NOMO-1 (cell line): ENCODE measurements around the gene MLNR.

Experiments used
- DNase-seq, 2 experiments: peaks; one replicate each; lab custom pipeline; 2025; ENCODE audit not compliant: unreplicated experiment in 2 of 2; lab: John Stamatoyannopoulos, UW

The MLNR gene, protein sequence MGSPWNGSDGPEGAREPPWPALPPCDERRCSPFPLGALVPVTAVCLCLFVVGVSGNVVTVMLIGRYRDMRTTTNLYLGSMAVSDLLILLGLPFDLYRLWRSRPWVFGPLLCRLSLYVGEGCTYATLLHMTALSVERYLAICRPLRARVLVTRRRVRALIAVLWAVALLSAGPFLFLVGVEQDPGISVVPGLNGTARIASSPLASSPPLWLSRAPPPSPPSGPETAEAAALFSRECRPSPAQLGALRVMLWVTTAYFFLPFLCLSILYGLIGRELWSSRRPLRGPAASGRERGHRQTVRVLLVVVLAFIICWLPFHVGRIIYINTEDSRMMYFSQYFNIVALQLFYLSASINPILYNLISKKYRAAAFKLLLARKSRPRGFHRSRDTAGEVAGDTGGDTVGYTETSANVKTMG

DNA sequence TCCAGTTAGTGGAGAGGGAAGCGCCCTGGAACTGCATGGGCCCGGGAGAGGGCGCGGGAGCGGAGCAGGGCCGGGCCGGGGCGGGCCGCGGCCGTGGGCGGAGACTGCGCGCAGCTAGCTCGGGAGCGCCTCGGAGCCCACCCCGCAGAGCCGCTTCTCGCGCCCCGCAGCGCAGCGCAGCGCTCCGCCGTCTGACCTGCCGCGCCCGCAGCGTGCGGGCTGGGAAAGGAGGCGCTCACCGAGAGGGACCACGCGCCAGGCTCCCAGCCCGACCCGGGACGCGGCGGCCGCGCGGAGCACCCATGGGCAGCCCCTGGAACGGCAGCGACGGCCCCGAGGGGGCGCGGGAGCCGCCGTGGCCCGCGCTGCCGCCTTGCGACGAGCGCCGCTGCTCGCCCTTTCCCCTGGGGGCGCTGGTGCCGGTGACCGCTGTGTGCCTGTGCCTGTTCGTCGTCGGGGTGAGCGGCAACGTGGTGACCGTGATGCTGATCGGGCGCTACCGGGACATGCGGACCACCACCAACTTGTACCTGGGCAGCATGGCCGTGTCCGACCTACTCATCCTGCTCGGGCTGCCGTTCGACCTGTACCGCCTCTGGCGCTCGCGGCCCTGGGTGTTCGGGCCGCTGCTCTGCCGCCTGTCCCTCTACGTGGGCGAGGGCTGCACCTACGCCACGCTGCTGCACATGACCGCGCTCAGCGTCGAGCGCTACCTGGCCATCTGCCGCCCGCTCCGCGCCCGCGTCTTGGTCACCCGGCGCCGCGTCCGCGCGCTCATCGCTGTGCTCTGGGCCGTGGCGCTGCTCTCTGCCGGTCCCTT is at the start of gene MLNR:
TSS of gene MLNR (plus strand) at position 303 of the 820 bp plus-strand sequence. CDS start at position 303, 0 bp downstream.
- peak in 1 of 2 experiments; percentile 7 for DNase-seq

DNA sequence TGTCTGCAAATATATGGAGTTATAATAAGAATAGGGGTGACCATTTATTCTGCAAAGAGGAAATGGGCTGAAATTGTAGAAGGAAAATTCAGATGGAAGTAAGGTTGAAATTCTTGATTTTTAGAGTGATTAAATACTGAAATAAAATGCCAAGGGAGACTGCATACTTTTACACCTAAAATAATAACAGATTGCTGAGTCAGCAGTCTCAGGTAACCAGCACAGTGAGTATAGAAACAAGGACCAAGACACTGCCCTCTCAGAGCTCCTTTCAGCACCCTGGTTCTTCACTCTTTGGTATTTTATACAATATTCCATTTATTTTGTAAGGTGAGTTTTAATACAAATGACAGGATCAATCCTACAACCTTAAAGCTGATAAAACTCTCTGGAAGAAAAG is 48.8 kb upstream of the MLNR start:
- DNase-seq: no peak

DNA sequence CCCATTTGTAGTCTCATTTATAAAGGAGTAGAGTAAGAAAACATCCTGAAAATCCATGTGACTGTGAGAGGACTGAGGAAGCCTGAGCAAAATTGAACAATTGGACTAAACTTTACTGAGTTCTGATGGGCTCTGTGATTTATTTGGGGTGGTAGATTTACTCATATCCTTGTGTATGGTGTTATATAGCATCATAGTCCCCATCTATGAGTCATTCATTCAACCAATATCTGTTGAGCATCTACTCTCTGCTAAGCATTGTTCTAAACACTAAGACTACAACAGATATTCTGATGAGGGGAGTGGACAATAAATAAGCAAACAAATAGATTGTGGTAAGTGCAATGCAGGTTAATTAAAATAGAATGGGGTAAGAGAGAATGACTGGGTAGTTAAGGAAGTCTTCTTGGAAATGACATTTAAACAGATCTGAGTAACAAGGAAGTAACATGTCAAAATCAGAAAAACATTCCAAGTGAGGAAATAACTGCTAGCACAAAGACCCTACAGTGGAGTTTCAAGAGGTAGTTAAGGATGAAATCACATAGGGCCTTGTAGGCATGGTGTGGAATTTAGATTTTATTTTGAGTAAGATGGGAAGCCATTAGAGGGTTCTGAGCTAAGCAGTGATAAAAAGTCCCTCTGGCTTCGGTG is 36.3 kb upstream of the MLNR start:
- DNase-seq: no peak

DNA sequence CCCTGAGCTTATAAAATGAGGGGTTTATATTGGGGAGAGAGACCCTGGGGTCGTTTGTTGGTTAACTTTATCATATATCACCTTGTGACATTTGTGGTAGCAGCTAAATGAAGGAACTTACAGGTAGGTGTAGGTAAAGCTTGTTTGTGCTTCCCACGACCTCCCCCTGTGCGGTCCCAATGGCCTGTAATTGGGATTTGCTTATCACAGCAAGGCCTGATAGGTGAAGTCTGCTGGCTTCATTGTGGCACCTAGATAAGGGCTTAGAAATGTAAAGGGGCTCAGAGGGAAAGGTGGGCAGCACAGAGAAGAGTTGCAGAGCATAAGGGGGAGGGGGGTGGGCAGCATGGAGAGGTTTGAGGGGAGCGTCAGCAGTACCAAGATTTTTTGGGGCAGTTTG is 35.5 kb upstream of the MLNR start:
- no peak for DNase-seq

DNA sequence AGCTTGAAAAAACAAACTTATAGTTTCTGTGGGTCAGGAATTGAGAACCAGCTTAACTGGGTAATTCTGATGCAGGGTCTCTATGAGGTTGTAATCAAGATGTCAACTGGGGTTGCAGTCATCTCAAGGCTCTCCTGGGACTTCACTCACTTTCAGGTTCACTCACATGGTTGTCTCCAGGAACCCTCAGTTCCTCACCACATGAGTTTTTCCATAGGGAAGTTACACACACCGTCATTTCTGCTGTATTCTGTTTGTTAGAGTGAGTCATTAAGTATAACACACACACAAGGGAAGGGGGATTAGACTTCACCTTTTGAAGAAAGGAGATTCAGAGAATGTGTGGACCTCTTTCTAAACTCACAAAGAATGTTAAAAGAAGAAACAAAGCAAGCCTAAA is 34.9 kb upstream of the MLNR start:
- no peak for DNase-seq

DNA sequence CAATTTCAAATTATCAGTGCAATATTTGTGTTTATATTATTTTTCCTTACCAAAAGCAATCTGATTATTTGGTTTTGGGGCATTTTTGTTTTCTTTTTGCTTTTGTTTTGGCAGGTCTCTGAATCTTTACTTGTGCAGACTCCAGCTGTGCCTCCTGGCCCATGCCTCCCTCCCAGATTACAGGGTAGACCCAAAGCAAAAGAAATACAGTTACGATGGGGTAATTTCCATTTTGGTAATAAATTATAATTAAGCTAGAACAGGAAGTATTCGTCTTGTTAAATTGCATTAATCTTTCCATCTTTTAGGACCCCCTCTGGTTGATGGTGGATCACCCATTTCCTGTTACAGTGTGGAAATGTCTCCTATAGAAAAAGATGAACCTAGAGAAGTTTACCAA is 29.2 kb upstream of the MLNR start:
- DNase-seq: no peak

DNA sequence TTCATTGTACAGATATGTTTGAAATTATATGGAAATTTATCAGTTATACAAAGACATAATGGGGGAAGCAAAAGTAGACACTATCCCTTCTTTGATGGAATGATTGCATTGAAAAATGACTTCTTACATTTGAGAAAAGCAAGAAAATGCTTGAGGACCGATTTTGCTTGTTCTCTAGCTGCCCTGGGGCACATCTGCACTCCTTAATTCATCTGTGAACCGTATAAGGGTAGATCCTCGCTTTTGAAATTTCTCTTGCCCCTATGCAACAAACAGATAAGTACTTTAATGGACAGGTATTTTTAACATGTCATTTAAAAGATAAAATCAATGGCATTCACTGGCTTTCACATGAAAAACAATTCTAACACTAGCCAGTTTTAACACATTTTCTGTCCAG is 13.5 kb upstream of the MLNR start:
- no peak for DNase-seq

DNA sequence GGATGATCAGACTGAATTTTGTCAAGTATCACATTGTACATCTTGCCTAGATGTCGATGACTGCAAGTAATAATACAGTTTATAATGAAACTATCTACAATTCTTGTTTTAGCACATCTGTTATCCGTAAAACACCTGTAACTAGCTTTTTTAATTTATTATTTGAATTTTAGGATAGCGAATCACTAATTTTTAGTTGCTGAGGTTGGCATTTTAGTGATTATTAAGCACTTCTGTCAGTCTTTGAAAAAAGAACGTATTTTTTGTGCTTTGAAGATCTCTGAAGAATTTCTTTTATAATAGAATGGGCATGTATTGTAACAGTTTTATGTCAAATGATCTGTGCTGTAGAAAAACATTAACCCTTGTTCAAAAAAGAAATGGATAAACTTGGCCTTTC is 11.5 kb upstream of the MLNR start:
- no peak for DNase-seq

DNA sequence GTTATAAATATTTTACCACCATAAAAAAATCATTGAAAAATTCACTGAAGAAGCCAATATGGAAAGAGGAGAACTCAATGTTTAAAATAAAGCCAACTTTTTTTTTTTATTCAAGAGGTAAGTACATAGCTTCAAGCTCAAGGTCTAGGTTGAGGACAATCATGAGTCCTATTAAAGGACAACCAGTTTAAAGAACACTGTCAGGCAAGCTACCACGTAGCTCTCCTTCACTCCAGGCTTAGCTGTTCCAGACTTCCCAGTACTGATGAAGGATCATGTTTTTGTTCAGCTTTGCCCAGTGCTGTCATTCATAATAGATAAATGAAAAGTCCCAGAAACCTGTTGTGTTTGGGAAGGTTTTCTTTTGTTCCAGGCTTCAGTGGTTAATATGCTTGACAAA is 10.0 kb upstream of the MLNR start:
- DNase-seq: no peak

DNA sequence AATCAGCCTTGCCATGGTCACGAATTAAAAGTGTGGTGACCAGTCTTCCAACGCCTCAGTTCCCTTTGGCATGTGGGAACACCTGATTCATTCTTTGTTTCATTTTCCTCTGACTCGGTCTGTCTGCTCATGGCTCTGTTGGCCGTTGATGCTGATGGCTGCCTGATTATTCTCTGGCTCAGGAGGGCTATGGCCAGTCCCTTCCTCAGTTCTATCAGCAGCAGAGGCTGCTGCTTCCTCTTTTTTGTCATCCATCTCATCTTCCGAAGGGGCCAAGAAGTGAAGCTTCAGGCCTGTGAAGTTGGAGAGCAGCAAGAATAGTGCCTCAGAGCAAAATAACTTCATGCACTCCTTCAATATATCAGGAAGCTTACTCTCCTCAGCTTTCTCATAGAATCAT is 9.5 kb upstream of the MLNR start:
- DNase-seq: no peak

DNA sequence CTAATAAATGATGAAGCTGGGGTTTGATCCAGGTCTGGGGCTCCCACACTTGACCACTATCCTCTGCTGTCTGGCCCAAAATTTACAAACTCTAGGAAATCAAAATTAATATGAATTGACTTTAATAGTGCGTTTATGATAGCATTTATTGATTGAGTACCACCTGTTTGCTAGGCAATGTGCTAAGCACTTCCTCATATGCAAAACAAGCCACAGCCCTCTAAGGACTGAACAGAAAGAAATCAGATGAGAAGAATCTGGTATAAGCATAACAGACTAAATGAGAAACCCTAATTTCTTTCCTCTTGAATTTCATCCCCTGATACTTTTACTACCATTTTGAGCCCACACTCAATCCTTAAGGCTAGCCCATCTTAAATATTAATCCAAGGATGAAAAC is 6.6 kb upstream of the MLNR start:
- DNase-seq: no peak

DNA sequence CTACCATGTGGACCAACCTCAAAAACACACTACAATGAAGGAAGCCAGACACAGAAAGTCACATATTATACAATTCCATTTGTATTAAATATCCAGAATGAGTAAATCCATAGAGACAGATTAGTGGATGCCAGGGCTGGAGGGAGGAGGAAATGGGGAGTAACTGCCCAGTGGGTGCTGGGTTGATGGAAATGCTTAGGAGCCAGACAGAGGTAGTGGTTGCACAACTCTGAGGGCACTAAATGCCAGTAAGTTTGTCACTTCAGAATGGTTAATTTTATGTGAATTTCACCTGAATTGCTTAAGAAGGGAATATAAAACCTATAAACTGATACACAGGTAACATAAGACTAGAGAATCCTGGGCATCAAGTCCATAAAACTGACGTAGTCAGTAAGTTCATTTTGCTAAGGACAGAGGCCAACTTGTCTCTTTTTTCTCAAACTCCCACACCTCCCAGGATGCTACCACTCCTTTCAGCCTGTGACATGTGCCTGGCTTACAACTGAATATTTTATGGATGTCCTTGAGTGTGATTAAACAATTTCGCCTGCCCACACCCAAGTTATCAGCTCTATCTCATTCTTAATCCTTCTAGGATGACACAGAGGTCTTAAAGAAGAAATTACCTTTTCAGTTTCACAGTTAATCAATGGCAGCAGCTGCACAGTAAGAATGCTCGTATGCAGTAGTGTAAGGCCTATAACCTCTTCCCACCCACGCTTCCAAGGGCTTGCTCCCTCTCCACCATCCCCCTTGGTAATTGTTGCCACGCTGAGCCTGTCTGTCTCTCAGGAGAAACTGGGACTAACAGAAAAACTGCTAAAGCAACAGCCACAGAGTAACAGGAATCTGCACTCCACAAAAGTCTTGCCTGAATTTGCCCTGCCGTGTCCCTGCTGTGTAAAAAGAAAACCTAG is 5.9 kb upstream of the MLNR start:
- no peak for DNase-seq

DNA sequence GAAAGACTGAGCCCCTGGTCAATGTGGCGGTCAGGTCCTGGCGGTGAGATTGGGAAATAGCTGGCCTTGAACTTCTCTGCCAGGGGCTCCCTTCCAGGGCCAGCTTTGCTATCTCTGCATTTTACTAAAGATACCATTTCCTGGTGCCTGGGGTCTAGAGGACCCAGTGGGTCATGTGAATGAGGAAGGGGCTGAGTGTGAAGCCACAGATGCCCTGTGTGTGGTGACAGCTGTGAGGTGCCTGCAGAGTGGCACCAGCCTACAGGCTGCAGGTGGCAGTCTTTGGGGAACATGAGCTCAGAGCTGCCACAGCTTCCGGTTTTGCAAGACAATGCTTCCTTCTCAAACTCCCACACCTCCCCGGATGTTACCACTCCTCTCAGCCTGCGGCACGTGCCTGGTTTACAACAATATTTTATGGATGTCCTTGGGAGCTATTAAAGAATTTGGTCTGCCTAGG is 5.2 kb upstream of the MLNR start:
- DNase-seq: peak; percentile 89 to 90

DNA sequence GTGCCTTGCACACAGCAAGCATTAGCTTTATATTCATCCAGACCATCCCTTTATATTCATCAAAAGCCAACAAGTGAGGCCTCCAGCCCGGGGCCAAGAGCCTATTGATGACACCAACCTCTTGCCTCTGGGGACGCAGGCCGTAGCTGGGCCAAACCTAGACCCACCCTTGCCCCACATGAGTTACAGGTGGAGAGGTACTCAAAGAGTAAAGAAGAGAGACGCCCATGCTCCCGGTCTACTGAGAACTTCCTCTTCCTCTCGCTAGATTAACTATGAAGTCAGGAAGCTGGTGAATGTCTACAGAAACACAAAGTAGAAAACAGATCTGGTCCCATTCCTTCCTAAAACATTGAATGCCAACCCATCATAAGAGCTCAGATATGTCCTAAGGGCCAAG is 3.8 kb upstream of the MLNR start:
- DNase-seq: peak in 1 of 2 experiments; percentile 8

DNA sequence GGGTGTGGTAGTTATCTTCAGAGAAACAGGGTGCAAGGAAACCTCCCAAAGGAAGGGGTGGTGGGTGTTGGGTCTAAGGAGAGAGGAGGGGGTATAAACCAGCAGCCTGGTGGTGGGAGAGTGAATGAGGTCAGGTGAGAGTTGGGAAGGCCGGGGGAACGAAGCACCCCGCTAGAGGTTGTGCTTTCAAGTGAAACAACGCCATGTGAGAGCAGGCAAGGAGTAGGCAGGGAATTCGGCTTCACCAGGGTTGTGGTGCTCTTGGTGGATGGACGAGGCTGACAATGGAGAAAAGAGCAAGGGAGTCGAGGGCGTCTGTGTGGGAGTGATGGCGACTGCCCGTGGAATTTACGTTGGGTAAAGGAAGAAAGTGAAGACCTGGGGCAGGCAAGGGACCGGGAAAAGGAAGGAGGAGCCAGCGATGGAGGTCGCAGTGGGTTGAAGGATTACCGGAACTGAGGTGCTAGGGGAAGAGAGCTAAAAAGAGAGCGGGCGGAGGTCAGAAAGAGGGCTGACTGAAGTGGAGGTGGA is 2.1 kb upstream of the MLNR start:
- DNase-seq: no peak

DNA sequence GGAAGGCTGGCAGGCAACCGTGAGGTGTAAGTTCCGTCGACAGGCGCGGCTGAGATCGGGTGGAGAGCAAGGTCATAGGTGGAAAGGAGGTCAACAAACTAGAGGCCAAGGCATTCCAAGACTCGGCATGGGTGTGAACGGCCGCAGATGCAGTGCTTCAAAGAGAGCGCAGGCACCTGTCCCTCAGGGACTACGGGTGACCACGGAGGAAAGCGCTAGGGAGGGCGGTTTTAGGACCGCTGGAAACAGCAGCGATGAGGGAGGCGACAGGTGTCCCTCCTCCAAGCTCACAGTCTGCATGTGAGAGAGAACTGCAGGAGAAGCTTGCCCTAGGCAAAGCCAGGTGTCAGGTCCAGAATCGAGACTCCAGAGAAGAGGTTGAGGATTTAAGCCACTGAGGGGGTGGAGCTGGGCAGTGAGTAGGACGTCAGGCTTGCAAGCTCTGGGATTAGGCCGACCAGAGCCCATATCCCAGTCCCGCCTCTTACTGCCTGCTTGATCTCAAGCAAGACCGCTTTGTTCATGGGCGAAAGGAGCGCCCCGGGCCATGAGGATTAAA is 1.6 kb upstream of the MLNR start:
- DNase-seq: no peak

DNA sequence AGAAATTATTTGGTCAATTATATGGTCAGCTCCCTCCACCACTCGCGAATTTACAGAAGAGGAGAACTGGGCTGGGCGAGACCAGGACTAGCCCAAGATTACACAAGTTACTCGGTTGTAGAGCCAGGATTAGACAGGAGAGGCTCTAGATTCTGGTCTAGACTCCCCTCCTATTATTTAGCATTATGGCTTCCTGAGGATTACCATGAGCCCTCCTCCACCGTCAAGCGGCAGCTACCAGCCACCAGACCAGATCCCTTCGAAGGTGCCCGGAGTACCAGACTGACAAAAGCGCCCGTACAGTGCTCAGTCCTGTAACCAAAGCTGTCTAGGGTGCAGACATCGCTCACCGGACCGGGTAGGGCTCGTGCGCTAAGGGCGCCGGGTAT is 497 bp upstream of the MLNR start:
- DNase-seq: no peak

DNA sequence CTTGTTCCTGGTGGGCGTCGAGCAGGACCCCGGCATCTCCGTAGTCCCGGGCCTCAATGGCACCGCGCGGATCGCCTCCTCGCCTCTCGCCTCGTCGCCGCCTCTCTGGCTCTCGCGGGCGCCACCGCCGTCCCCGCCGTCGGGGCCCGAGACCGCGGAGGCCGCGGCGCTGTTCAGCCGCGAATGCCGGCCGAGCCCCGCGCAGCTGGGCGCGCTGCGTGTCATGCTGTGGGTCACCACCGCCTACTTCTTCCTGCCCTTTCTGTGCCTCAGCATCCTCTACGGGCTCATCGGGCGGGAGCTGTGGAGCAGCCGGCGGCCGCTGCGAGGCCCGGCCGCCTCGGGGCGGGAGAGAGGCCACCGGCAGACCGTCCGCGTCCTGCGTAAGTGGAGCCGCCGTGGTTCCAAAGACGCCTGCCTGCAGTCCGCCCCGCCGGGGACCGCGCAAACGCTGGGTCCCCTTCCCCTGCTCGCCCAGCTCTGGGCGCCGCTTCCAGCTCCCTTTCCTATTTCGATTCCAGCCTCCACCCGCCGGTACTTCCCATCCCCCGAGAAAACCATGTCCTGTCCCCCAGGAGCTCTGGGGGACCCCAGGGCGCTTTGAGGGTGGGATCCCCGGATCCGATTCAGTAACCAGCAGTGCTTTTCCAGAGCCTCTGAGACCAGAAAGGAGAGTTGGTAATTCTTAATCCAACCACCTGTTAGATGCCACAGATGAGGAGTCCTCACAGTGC is 885 bp downstream of the MLNR start:
- no peak for DNase-seq

DNA sequence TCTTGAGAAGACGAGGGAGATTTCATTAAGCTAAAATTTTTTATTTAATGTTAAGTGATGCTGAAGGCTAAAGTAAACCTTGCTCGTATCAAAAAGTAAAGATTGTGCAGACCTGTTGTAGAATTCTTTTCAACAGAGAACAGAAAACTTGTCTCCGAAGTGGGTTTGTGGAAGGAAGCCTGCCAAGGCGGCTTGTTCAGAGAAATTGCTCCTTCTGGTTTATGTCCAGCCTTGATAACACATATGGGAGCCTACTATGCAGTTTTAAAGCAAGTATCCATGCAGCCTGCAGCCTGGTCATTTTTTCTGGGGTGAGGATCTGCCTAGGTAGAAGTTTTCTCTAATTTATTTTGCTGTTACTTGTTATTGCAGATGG is 1.4 kb downstream of the MLNR start:
- no peak for DNase-seq
